SU-DHL-6 (cell line): ENCODE results near the gene ZNF491.

Experiments used
- H2AFZ ChIP-seq: fragments of 200-600 bp; sonication (generic); 2 replicates; pipeline ENCODE4 v1.6.1; 2014; ENCODE audit warnings: low read depth, mild to moderate bottlenecking, moderate library complexity, mixed read lengths, antibody characterized with exemption, low read length; ENCODE audit not compliant: severe bottlenecking
- H3F3A ChIP-seq: fragments of 200-600 bp; shearing (Covaris generic); 2 replicates; pipeline ENCODE4 v1.6.0; 2016; ENCODE audit warnings: antibody characterized with exemption, mild to moderate bottlenecking; ENCODE audit not compliant: insufficient read depth
- H3K27ac ChIP-seq: fragments of 200-600 bp; sonication (generic); 2 replicates; pipeline ENCODE4 v1.5.1; 2016; ENCODE audit warnings: low read depth, mild to moderate bottlenecking, low read length, moderate library complexity, mixed read lengths
- H3K27me3 ChIP-seq: fragments of 200-600 bp; sonication (generic), shearing (Covaris generic); 2 replicates; pipeline ENCODE4 v1.6.0; 2014; ENCODE audit warnings: mild to moderate bottlenecking, low read length
- H3K36me3 ChIP-seq: fragments of 200-600 bp; sonication (generic); 2 replicates; pipeline ENCODE4 v1.6.1; 2014; ENCODE audit warnings: mild to moderate bottlenecking, low read length, mixed read lengths
- H3K4me2 ChIP-seq: fragments of 300-600, 200-600 bp; shearing (Covaris generic), sonication (generic); 2 replicates; pipeline ENCODE4 v1.6.0; 2014; ENCODE audit warnings: low read length, low read depth, mild to moderate bottlenecking; ENCODE audit not compliant: poor library complexity, severe bottlenecking
- H3K4me3 ChIP-seq: fragments of 200-600 bp; sonication (generic); 2 replicates; pipeline ENCODE4 v1.5.1; 2014; ENCODE audit warnings: antibody characterized with exemption, low read length, mild to moderate bottlenecking, mixed read lengths; ENCODE audit not compliant: insufficient read depth, poor library complexity, severe bottlenecking
- H3K79me2 ChIP-seq: fragments of 200-600 bp; sonication (generic); 2 replicates; pipeline ENCODE4 v1.6.1; 2014; ENCODE audit warnings: mild to moderate bottlenecking, low read length, moderate library complexity; ENCODE audit not compliant: insufficient read depth
- H3K9ac ChIP-seq: fragments of 200-600 bp; sonication (generic); 2 replicates; pipeline ENCODE4 v1.7.0; 2014; ENCODE audit warnings: mild to moderate bottlenecking, low read length
- H3K9me2 ChIP-seq: fragments of 200-600 bp; sonication (generic); replicated peaks from 2 replicates; pipeline ENCODE4 v1.6.1; 2014; ENCODE audit warnings: low read length; ENCODE audit not compliant: insufficient read depth
- H3K9me3 ChIP-seq: fragments of 200-600 bp; sonication (generic); 2 replicates; pipeline ENCODE4 v1.6.1; 2014; ENCODE audit warnings: low read length, mixed read lengths; ENCODE audit not compliant: insufficient read depth
- H4K20me1 ChIP-seq: fragments of 200-600 bp; sonication (generic); 2 replicates; pipeline ENCODE4 v1.6.1; 2014; ENCODE audit warnings: low read depth, mild to moderate bottlenecking, antibody characterized with exemption, low read length, moderate library complexity, mixed read lengths
- CTCF ChIP-seq: fragments of 200-600 bp; sonication (generic); IDR thresholded peaks from one replicate; pipeline ENCODE4 v1.5.1; 2017; ENCODE audit warnings: antibody characterized with exemption, mild to moderate bottlenecking, low read length, moderate library complexity; ENCODE audit not compliant: insufficient read depth, poor library complexity, severe bottlenecking
- EZH2phosphoT487 ChIP-seq: fragments of 200-600 bp; sonication (generic), shearing (Covaris generic); conservative IDR thresholded peaks from 2 replicates; pipeline ENCODE4 v1.6.1; 2018; ENCODE audit warnings: mild to moderate bottlenecking, antibody characterized with exemption, low read length, moderate library complexity, mixed read lengths

ZNF491 gene

GRCh38 chr19:11780431-11781020 is 17.8 kb upstream of the ZNF491 start:
- Histone ChIP-seq H3F3A (no peaks in the 10 kb centered on the region), H3K9me2 (no peaks in the 10 kb centered on the region), H3K9me3 (peaks cover 73% of the 10 kb centered on the region; the same call in 1 of the 2 replicates), H4K20me1 (no peaks in the 10 kb centered on the region), H3K4me3 (no peak overlapping the region), H3K4me2 (no peak overlapping the region), H3K79me2 (peaks cover 15% of the 10 kb centered on the region), H3K36me3 (peaks cover 73% of the 10 kb centered on the region), H3K27ac (no peak overlapping the region), H3K27me3 (no peaks in the 10 kb centered on the region), H3K9ac (no peak overlapping the region), H2AFZ (no peak overlapping the region)
- TF ChIP-seq CTCF (no peak), EZH2phosphoT487 (no peak)

GRCh38 chr19:11781295-11782057 is 16.8 kb upstream of the ZNF491 start:
- TF ChIP-seq CTCF (no peak), EZH2phosphoT487 (no peak)
- Histone ChIP-seq H3K4me3 (no peak overlapping the region), H3K27me3 (no peaks in the 10 kb centered on the region), H3K27ac (no peak overlapping the region), H3K9me3 (peaks cover 67% of the 10 kb centered on the region; the same call in 1 of the 2 replicates), H3F3A (no peaks in the 10 kb centered on the region), H2AFZ (no peak overlapping the region), H3K9me2 (no peaks in the 10 kb centered on the region), H4K20me1 (no peaks in the 10 kb centered on the region), H3K36me3 (peaks cover 66% of the 10 kb centered on the region), H3K4me2 (no peak overlapping the region), H3K9ac (no peak overlapping the region), H3K79me2 (peaks cover 7% of the 10 kb centered on the region)

DNA sequence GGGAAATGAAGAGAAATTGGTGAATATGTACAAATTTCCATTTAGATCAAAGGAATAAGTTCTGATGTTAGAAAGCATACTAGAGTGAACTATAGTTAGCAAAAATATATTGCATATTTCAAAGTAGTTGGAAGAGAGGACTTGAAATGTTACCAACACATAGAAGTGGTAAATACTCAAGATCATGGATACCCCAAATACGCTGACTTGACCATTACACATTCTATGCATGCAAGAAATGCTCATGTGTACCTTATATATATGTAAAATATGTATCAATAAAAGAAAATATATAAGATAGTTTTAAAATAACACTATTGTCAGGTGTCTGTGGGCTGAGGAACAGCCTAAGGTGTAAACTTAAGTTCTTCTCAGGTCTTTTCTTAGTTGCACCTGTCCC is 14.6 kb upstream of the ZNF491 start:
- no peak overlapping the region for H3K27ac ChIP-seq
- H4K20me1 ChIP-seq = no peaks in the 10 kb centered on the region
- TF ChIP-seq EZH2phosphoT487 = no peak
- no peak for TF ChIP-seq CTCF
- no peaks in the 10 kb centered on the region for H3K9me2 ChIP-seq
- H3K4me2 ChIP-seq = no peak overlapping the region
- H3K9ac ChIP-seq = no peak overlapping the region
- H3K79me2 ChIP-seq = no peaks in the 10 kb centered on the region
- no peaks in the 10 kb centered on the region for H3F3A ChIP-seq
- no peak overlapping the region for H3K4me3 ChIP-seq
- no peaks in the 10 kb centered on the region for H3K27me3 ChIP-seq
- peaks cover 46% of the 10 kb centered on the region for H3K36me3 ChIP-seq
- H3K9me3 ChIP-seq = peaks cover 57% of the 10 kb centered on the region; the same call in 1 of the 2 replicates
- no peak overlapping the region for H2AFZ ChIP-seq
